NOMO-1 treated with dmso at 0.1 percent for 144 hours (cell line): ENCODE measurements around the gene NCOA4.
A peak's percentile ranks its signal among the peaks of the same experiment; 100 is the strongest.
"Not testable (repeated sequence)": the region's sequence is repeated elsewhere in the genome, so short reads cannot be mapped to it uniquely, and the experiment has no call there.

ENCODE experiments used
- DNase-seq: peaks from one replicate; lab custom pipeline; 2025; ENCODE audit not compliant: unreplicated experiment; lab: John Stamatoyannopoulos, UW

NCOA4 gene

DNA sequence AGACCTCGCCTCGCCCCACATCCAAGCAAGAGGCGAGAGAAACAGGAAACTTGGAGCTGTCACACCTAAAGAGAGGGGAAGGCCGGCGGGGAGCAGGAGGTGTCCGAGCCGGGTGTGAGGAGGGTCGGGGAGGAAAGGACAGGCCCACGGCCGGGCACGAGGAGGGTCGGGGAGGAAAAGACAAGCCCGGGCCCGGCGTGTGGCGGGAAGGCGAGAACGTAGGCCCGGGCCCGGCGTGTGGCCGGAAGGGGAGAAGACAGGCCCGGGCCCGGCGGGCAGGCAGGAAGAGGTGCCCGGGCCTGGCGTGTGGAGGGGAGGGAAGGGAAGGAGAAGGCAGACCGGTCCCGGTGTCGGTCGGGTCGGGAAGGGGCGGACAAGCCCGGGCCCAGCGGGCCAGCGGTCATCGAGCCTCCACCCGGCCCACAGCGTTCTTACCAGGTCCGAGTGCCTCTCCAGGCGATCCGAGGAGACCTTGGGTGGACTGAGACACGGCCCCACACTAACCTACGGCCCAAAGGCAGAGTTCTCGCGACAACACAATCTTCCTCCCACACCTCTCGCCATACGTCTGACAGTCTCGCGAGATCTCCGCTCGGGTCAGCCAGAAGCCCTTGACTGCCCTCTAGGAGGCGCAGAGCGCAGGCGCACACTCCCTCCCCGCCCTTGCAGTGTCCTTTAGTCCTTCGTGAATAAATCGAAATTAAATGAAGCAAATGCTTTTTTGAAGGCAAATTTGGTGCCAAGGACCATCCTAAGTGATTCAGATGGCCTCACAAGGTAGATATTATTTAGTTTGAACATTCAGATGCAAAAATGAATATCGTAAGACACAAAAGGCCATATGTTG lies at the start of gene NCOA4:
Gene NCOA4, minus strand, starts transcription at position 533 of the 847 bp plus-strand sequence. CDS start 13,943 bp downstream, outside the sequence.
- peak; percentile 99 for DNase-seq

DNA sequence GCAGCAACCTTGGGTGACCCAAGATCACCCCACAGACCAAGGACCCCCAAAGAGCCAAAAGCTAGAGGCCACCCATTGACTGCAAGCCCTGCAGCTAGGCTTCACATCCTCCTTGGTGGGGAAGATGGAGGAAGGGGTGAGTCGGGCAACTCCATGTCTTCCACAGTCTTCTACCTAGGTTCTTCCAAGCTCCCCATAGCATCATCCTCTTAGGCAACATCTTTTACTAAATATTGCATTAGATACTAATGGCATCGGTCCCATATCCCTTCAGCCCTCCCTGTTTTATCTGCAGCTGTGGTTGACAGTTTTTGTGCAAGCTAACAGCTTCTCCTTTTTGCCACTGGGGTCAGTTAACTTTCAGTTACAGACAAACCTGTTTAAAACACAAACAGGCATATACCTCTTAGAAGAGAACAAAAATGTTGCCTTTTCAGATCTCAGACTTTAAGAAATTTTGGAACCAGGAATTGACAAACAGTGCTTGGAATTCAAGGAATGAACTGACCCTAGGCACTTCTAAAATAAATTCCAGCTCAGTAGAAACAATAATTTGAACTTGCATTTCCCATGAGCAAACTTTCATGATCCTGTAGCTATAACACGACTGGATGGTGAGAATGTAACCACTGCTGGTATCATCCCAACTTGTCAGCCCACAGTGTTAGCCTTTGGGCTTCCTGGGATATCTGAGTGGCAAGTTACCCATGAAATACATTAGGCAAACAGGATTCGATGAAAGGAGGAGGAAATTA lies 49.6 kb upstream of the NCOA4 start:
- DNase-seq = peak; percentile 84

DNA sequence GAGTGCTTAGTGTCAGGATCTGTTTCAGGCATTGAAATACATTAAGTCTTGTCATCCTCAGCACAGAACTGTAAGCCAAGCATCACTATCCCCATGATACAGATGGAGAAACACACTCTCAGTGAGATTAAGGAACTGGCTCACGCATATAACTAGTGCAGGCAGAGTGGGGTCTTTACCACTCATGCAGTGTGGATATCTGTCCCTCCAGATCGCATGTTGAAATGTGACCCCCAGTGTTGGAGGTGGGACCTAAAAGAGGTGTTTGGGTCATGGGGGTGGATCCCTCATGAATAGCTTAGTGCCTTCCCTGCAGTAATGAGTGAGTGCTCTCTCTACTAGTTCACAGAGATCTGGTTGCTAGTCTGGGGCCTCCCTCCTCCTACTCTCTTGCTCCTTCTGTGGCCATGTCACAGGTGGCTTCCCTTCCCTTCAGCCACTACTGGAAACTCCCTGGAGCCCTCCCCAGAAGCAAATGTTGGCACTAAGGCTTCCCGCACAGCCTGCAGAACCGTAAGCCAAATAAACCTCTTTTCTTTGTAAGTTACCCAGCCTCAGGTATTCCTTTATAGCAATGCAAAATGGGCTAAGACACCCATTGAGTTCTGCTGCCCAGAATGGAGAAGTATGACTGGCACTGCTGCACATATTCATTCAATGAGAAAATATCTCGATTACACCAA lies 47.4 kb upstream of the NCOA4 start:
- DNase-seq = no peak

DNA sequence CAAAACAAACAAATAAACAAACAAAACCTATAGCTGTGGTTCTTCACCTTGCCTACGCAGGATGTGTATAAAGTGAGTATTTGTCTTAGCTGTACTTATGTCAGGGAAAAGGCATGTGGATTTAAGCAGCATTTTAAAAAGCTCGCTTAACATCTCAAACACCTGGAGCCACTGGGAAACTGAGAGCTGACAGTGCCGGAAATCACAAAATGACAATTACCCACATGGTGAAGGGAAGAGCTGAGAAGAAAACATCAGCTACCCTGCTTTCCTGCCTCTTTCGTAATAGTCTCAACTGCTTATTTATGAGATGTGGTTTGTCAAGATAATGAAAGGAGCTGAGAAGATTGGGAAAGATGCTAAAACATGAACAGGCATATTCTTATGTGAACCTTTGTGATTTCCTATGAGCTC lies 46.7 kb upstream of the NCOA4 start:
- DNase-seq = peak; percentile 89

DNA sequence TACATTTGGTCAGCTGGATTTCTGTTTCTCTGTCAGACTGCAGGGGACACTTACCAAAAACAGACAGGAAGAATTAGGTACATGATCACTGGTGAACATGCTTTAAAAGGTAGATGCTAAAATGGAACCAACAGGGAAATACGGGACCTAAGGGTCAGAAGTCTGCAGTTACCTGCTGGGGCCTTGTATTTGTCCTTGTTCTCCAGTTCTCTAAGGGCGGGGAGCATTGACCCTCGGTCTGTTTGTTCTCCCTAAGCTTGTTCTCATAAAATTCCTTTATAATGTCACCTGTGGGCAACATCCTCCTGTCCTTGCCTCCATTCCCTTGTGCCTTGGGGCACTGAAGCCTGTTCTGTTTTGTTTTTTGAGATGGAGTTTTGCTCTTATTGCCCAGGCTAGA lies 45.4 kb upstream of the NCOA4 start:
- DNase-seq = no peak

GRCh38 chr10:46074196-46074946 lies 43.9 kb upstream of the NCOA4 start:
- no peak for DNase-seq

GRCh38 chr10:46073564-46073963 lies 43.1 kb upstream of the NCOA4 start:
- no peak for DNase-seq

DNA sequence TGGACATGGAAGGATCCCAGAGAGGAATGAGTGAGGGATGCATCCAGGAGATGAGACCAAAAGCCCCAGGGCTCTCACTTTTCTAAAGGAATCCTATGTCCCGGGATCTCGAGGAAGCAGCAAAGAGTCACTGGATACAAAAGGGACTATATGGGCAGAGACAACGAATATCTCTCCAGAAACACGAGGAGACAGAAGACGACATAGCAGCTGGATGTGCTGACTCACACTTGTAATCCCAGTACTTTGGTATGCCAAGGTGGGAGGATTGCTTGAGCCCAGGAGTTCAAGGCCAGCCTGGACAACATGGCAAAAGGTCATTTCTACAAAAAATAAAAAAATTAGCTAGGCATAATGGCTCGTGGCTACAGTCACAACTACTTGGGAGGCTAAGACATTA lies 40.3 kb upstream of the NCOA4 start:
- DNase-seq = no peak

GRCh38 chr10:46069771-46070463 lies 39.5 kb upstream of the NCOA4 start:
- no peak for DNase-seq

DNA sequence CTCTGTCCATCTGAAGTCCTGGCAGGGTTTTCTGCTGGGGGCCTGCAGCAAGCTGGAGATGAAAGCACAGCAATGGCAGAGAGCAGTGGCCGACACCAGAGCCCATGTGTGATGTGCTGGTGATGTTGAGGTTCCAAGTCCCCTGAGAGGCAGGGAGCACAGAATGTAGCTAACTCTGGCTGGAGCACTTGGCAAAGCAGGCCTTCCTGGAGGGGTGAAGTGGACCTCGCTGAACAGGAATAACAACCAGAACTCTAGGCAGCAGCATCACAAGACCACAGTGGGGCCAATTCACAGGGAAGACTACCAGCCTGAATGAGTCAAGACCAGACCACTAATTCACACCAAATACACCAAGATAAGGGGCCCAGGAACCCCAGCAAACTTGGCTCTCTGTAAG lies 38.5 kb upstream of the NCOA4 start:
- no peak for DNase-seq

GRCh38 chr10:46068117-46068516 lies 37.7 kb upstream of the NCOA4 start:
- no peak for DNase-seq

DNA sequence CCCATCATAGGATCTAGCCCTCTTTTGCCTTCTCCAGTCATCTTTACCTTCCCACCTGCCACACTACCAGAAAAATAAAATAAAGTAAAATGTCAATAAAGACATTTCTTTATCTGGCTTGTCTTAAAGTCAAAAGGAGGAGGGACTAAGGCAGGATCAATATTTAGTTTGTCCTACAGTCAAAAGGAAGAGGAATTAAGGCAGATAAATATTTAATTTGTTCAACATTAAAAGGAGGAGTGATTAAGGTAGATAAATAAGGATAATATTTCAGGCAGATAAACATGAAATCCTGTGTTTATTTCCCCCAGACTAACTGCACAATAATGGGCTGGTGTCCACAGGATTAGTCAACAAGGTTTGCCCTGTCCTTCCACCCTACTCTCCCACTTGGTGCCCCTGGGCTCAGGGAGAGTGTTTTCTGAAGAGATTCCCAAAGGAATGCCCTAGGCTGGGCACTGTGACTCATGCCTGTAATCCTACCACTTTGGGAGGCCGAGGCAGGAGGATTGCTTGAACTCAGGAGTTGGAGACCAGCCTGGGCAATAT lies 33.9 kb upstream of the NCOA4 start:
- no peak for DNase-seq

DNA sequence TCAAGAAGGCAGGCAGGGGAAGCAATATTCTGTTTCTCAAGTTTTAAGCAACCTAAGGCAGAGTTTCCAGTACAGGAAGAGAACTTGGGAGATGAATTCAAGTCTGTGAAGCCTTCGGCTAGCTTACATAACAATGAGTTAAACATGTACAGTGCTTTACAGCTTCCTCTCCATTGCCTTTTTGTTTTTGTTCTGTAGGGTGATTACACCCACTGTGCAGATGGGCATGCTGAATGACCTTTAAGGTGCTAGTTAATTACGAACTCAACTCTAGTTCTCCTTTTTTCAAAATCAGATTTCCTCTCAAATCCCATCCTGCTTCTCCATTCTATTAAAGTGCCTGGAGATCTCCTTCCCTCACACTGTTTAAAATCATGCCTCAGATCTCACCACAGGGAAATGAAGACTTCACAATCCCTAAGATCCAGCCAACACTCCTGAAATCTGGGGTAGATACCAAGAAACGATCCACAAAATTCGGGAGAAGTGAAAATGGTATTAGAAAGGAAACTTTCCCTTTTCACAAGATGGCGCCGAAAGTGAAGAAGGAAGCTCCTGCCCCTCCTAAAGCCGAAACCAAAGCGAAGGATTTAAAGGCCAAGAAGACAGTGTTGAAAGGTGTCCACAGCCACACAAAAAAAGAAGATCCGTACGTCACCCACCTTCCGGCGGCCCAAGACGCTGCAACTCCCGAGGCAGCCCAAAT lies 32.5 kb upstream of the NCOA4 start:
- DNase-seq = no peak

- DNase-seq = no peak
Measured at GRCh38 chr10:46060706-46061105, 30.3 kb upstream of the NCOA4 start.

DNA sequence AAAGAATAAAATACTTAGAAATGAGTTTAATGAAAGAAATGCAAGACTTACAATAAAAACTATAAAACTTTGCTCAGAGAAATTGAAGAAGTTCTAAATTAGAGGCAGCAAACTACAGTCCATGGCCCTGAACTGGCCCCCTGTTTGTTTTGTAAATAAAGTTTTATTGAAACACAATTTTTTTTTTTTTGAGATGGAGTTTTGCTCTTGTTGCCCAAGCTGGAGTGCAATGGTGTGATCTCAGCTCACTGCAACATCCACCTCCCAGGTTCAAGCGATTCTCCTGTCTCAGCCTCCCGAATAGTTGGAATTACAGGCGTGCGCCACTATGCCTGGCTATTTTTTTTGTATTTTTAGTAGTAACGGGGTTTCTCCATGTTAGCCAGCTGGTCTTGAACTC lies 27.5 kb upstream of the NCOA4 start:
- DNase-seq = not testable (repeated sequence)

DNA sequence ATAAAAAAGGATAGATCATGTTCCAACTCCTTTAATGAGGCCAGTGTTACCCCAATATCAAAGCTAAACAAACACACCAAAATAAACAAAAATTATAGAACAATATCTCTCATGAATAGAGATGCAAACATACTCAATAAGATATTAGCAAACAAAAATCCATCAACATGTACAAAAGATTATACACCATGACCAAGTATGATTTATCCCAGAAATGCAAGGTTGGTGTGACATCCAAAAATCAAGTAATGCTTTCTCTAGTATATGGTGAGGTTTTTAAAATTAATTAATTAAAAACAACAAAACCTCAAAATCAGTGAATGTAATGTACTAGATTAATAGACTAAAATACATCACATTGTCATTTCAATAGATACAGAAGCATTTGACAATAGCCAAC lies 26.6 kb upstream of the NCOA4 start:
- no peak for DNase-seq

DNA sequence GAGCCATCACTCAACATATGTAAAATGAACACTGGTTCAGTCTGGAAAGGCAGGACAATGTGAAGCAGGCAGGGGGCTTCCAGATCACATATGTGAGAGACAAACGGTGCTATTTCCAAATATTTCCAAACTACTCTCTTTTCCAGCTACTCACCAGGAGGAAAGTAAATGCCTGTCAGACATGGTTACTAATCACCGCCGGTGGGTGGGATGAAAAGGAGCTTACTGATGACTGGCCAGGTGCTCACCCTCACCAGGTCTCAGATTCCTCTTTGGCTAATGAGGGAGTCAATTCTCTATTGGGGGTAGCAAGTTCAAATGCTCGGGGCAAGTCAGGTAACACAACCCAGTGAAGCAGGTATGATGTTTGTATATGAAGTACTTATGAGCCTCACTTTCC lies 25.3 kb upstream of the NCOA4 start:
- DNase-seq = no peak

DNA sequence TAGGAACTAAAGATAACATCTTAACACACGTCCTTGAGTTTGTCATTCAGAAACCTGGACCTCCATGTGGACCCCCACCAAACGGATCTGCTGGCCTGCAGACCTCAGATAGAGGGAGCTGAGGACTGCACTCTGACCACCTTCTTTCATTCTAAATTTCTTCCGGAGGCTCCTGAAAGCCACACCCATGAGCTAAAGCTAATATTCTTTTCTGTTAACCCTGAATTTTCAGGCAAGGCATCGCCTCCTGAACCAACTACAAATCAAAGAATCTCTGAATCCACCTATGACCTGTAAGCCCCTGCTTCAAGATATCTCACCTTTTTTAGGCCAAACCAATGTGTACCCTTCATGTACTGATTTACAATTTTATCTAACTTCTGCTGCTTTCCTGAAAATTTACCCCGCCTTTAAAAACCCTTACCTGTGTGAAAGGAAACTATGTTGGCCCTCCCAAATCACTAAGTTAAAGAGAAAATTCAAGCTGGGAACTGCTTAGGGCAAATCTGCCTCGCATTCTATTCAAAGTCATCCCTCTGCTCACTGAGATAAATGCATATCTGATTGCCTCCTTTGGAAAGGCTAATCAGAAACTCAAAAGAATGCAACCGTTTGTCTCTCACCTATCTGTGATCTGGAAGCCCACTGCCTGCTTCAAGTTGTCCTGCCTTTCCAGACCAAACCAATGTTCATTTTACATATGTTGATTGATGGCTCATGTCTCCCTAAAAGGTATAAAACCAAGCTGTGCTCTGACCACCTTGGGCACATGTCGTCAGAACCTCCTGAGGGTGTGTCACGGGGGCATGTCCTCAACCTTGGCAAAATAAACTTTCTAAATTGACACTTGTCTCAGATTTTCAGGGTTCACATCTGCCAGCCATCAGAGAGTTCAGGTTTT lies 23.4 kb upstream of the NCOA4 start:
- no peak for DNase-seq
